GM12874 (cell line): ENCODE measurements around the gene BBX.

ENCODE experiments used
- TF ChIP-seq, protein P1 (sequence below): IDR thresholded peaks from 2 replicates; pipeline ENCODE4 v1.5.1; 2011; ENCODE audit warnings: low read depth, mild to moderate bottlenecking, control low read depth, low read length, moderate library complexity; ENCODE audit not compliant: insufficient read depth

The BBX gene

GRCh38 chr3:107824822-107825371 is 302.1 kb downstream of the BBX start:
- TF ChIP-seq, protein P1, sequence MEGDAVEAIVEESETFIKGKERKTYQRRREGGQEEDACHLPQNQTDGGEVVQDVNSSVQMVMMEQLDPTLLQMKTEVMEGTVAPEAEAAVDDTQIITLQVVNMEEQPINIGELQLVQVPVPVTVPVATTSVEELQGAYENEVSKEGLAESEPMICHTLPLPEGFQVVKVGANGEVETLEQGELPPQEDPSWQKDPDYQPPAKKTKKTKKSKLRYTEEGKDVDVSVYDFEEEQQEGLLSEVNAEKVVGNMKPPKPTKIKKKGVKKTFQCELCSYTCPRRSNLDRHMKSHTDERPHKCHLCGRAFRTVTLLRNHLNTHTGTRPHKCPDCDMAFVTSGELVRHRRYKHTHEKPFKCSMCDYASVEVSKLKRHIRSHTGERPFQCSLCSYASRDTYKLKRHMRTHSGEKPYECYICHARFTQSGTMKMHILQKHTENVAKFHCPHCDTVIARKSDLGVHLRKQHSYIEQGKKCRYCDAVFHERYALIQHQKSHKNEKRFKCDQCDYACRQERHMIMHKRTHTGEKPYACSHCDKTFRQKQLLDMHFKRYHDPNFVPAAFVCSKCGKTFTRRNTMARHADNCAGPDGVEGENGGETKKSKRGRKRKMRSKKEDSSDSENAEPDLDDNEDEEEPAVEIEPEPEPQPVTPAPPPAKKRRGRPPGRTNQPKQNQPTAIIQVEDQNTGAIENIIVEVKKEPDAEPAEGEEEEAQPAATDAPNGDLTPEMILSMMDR = no peak

GRCh38 chr3:107825556-107825955 is 302.8 kb downstream of the BBX start:
- TF ChIP-seq, protein P1 = no peak

GRCh38 chr3:107826727-107827126 is 304.0 kb downstream of the BBX start:
- TF ChIP-seq, protein P1 = no peak

GRCh38 chr3:107829185-107829584 is 306.4 kb downstream of the BBX start:
- TF ChIP-seq, protein P1 = no peak

DNA sequence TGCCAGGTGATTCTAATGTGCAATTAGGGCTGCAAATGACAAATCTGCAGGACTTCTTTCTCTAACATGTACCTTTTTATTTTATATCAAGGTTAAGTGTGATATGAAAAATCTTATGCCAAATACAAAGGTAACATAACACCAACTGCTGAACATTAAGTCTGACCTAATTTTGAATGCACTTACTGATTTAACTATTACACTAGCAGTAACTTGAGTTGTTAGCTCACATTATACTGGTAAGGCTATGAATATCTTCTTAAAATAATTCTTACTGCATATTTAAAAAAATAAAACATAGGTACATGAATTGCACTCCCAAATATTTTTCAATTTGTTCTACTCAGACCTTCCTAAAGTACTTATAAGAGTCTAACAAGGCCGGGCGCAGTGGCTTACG is 308.8 kb downstream of the BBX start:
- TF ChIP-seq, protein P1 = no peak

- TF ChIP-seq, protein P1 = no peak
Measured at GRCh38 chr3:107833043-107833442, 310.3 kb downstream of the BBX start.

DNA sequence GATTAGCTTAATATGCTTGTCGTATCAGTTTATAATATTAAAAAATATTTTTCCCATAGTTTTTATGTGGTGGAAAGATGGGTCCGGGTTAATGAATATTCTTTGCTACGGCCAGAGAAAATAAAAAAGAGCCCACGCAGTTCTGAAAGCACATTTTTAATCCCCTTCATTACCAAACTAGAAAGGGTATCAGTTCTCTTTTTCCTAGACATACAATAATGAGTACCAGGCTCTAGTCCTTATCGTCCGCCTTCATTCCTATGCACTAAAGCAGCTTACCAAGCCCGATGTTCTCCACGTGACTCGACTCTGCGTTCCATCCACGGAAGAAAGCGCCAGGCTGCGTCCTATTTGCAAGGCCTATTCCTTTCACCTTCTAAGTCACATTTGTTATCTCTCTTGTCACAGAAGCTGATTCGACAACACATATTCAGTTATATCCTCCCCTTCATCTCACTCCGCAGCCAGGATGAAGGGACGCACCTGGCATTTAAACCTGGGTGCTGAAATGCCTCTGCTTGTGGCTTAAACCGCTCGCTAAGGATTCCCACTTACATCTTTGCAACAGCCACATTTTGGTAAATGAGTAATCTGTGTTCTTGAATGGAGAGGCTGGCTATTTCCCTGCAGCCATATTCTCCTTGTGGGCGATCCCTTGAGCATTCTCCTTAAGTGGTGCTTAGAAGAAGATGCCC is 311.1 kb downstream of the BBX start:
- TF ChIP-seq, protein P1 = no peak
